ENCODE measurements around the gene SELE. TPM values are rescaled to one million over a fixed set of nuclear protein-coding genes. Genes with fewer than 3 reads are reported as not detected.
A peak's percentile ranks its signal among the peaks of the same experiment; 100 is the strongest.

The SELE gene
- polyA plus RNA-seq, 3 donors: not detected

DNA sequence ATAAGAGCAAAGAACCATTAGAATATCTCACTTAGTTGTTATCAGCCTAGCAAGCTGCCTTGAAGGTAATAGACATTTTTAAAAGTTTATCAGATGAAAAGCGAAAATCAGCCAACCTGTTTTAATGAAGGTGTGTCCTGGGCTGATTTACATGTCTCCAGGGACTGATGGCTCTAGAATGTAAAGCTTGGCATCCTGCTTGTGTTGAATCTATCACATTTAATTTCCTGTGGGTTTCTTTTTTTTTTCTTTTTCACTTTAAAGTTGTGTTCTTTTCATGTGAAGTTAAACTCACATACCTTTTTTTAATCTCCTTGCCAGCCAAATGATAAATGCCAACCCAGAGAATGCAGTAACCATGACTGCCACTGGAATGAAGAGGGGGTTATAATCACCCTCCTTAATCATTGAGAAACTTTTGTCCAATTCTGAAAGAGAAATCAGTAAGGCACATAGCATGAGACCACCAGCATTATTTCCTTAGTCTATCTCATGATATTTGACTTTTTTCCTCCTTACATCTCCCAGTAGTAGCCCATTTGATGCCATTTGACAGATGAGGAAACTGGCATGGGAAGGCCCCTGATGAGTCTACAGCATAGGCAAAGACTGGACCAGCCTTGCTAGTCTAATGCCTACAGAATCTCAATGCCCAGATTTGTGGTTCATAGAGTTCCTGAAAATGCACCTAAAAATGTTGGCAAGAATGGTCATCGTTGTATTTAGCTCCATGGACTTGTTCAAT is 32.4 kb downstream of the SELE start:
- no peaks in the 10 kb centered on the region for H3K9me3 ChIP-seq (replicated peaks in 1 of 2; ENCODE audit: control insufficient read depth in 1 of 2, insufficient read depth in 1 of 2, low read length in 2 of 2)
- H3K4me2 ChIP-seq (replicated peaks; ENCODE audit: extremely low read depth, low read length, poor library complexity, severe bottlenecking): no peak overlapping the region
- TF ChIP-seq, protein P1, sequence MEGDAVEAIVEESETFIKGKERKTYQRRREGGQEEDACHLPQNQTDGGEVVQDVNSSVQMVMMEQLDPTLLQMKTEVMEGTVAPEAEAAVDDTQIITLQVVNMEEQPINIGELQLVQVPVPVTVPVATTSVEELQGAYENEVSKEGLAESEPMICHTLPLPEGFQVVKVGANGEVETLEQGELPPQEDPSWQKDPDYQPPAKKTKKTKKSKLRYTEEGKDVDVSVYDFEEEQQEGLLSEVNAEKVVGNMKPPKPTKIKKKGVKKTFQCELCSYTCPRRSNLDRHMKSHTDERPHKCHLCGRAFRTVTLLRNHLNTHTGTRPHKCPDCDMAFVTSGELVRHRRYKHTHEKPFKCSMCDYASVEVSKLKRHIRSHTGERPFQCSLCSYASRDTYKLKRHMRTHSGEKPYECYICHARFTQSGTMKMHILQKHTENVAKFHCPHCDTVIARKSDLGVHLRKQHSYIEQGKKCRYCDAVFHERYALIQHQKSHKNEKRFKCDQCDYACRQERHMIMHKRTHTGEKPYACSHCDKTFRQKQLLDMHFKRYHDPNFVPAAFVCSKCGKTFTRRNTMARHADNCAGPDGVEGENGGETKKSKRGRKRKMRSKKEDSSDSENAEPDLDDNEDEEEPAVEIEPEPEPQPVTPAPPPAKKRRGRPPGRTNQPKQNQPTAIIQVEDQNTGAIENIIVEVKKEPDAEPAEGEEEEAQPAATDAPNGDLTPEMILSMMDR (IDR thresholded peaks at IDR 0.05): no peak
- peaks cover 61 to 76% of the 10 kb centered on the region in 2 donors for H3K36me3 ChIP-seq (replicated peaks in 1 of 2; ENCODE audit: control insufficient read depth in 1 of 2, insufficient read depth in 2 of 2, low read length in 2 of 2)
- peak in 1 of 3 donors; percentile 45 for DNase-seq
- H3K27ac Mint-ChIP-seq: peak overlapping the region in 5 of 7 donors; percentile 6 to 85 (median 53)
- intact Hi-C loops (cut with micrococcal nuclease): no loop called here
- H3K9me3 Mint-ChIP-seq: no peaks in the 10 kb centered on the region
- WGBS (ENCODE audit: insufficient coverage): 78% methylated on average over 1 of the region's 2 CpGs
- H3K36me3 Mint-ChIP-seq: peaks cover 75 to 90% of the 10 kb centered on the region in 2 donors
- H3K27me3 Mint-ChIP-seq (ENCODE audit: low read depth in 3 of 3): no peaks in the 10 kb centered on the region
- H3K27me3 ChIP-seq (ENCODE audit: control insufficient read depth in 2 of 2, insufficient read depth in 2 of 2, low read length in 2 of 2): no peaks in the 10 kb centered on the region
- H3K9ac ChIP-seq (ENCODE audit: insufficient read depth, low read length, poor library complexity, severe bottlenecking): no peak overlapping the region
- H3K79me2 ChIP-seq (ENCODE audit: insufficient read depth, low read length): peaks cover 77% of the 10 kb centered on the region
- H3K4me1 Mint-ChIP-seq: peaks cover 93% of the 10 kb centered on the region
- H4K20me1 ChIP-seq (ENCODE audit: insufficient read depth, low read length): no peaks in the 10 kb centered on the region
- H3K4me1 ChIP-seq (ENCODE audit: control insufficient read depth in 1 of 2, insufficient read depth in 2 of 2, low read length in 2 of 2): peaks cover 94 to 96% of the 10 kb centered on the region in 2 donors
- no peak overlapping the region for H3K4me3 ChIP-seq (replicated peaks in 1 of 3; ENCODE audit: low read depth in 2 of 3, low read length in 3 of 3)
- H3K4me3 Mint-ChIP-seq: no peak overlapping the region
- no peak overlapping the region for H2AFZ ChIP-seq (ENCODE audit: insufficient read depth, low read depth, low read length, poor library complexity, severe bottlenecking)
- H3K27ac ChIP-seq (ENCODE audit: low read depth in 1 of 2, low read length in 2 of 2): peak overlapping the region in 1 of 2 donors; percentile 45

DNA sequence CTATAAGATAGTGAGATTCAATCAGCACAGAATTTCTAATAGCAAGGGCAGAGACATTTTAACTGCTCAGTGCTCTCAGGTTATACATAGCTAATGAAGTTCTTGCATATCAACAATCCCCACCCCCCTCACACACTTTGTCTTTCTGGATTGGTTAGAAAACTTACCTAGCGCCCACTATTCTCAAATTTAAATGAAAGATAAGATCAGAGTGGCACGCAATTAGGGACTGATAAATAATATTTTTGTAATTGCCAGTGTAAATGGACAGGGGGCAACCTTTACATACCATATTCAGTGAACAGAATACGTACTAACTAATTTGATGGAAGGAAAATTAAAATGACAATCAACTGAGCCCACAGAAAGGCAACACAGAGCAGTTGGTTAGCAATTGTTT is 34.2 kb downstream of the SELE start:
- no peaks in the 10 kb centered on the region for H4K20me1 ChIP-seq (ENCODE audit: insufficient read depth, low read length)
- no peak overlapping the region for H3K4me2 ChIP-seq (replicated peaks; ENCODE audit: extremely low read depth, low read length, poor library complexity, severe bottlenecking)

More for the DNA sequence above, 34.2 kb downstream of the SELE start:
- H3K79me2 ChIP-seq (ENCODE audit: insufficient read depth, low read length): peaks cover 70% of the 10 kb centered on the region
- no peaks in the 10 kb centered on the region for H3K27me3 ChIP-seq (ENCODE audit: control insufficient read depth in 2 of 2, insufficient read depth in 2 of 2, low read length in 2 of 2)
- peak overlapping the region in 1 of 2 donors; percentile 89 for H3K27ac ChIP-seq (ENCODE audit: low read depth in 1 of 2, low read length in 2 of 2)
- Mint-ChIP-seq H3K36me3 (peaks cover 71 to 89% of the 10 kb centered on the region in 2 donors), H3K4me3 (no peak overlapping the region), H3K9me3 (no peaks in the 10 kb centered on the region), H3K27ac (peak overlapping the region in 6 of 7 donors; percentile 80 to 94 (median 88)), H3K27me3 (ENCODE audit: low read depth in 3 of 3) (no peaks in the 10 kb centered on the region), H3K4me1 (peaks cover 91% of the 10 kb centered on the region)
- no peak for DNase-seq
- WGBS (ENCODE audit: insufficient coverage): no CpG with 5 or more reads among the region's 3 CpGs
- TF ChIP-seq, protein P1 (IDR thresholded peaks at IDR 0.05): no peak
- no peaks in the 10 kb centered on the region for H3K9me3 ChIP-seq (replicated peaks in 1 of 2; ENCODE audit: control insufficient read depth in 1 of 2, insufficient read depth in 1 of 2, low read length in 2 of 2)
- intact Hi-C loops (cut with micrococcal nuclease): loop anchor here in 1 of 2 donors (5.0 kb wide), 1 partner anchor 92 kb away; no protein-coding TSS in a partner anchor
- peaks cover 94 to 96% of the 10 kb centered on the region in 2 donors for H3K4me1 ChIP-seq (ENCODE audit: control insufficient read depth in 1 of 2, insufficient read depth in 2 of 2, low read length in 2 of 2)
- H2AFZ ChIP-seq (ENCODE audit: insufficient read depth, low read depth, low read length, poor library complexity, severe bottlenecking): no peak overlapping the region
- no peak overlapping the region for H3K9ac ChIP-seq (ENCODE audit: insufficient read depth, low read length, poor library complexity, severe bottlenecking)
- peaks cover 51 to 72% of the 10 kb centered on the region in 2 donors for H3K36me3 ChIP-seq (replicated peaks in 1 of 2; ENCODE audit: control insufficient read depth in 1 of 2, insufficient read depth in 2 of 2, low read length in 2 of 2)
- H3K4me3 ChIP-seq (replicated peaks in 1 of 3; ENCODE audit: low read depth in 2 of 3, low read length in 3 of 3): no peak overlapping the region

Data from CD14-positive monocyte (primary cell).